ENCODE results near the gene SLC24A3. TPM values are rescaled to one million over a fixed set of nuclear protein-coding genes. Genes with fewer than 3 reads are reported as not detected.

Gene SLC24A3
- total and polyA plus RNA-seq, 2 experiments from 2014 or later: 0.81 to 2.5 TPM

DNA sequence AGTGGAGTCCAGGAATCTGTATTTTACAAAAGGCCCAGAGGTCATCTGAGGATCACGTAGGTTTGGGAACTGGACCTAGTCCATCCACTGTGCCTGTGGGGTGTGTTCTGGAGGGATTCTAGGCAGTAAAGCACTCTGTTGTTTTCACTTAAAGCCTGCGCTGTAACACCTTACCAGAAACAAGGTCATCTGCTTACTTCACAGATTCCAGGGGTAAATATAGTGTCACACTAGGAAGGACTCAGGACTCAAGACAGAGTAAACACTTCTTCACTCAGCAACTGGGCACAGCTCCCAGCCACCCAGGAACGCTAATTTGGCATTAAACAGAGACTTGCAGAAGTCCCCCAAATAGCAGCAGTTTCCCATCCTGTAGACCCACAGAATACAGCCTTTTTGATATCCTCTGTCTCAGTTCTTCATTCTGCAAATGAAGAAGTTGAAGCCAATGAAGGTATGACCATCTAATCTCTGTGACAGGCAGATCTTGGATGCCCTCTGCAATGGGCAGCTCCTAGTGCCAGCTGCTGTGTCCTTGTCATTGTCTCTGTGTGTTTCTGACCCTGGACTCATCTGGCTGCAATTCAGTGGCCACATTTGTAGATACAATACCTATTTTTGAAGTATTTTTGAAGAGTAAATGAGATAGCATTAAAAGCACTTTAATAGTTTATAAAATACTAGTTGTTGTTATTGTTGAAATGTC, 129.1 kb downstream of the SLC24A3 start:
- no peaks in the 10 kb centered on the region for H3K36me3 Mint-ChIP-seq (ENCODE audit: low read depth)
- no peaks in the 10 kb centered on the region for H3F3A ChIP-seq (replicated peaks; ENCODE audit: low read depth)
- H3K4me3 ChIP-seq: no peak overlapping the region
- no peaks in the 10 kb centered on the region for H3K79me2 ChIP-seq (replicated peaks; ENCODE audit: insufficient read depth)
- no peak for ATAC-seq
- peaks cover 3% of the 10 kb centered on the region for H3K27me3 Mint-ChIP-seq (ENCODE audit: insufficient read depth, low read depth, poor library complexity)
- no peaks in the 10 kb centered on the region for H3K36me3 ChIP-seq (ENCODE audit: insufficient read depth)
- H3K4me1 ChIP-seq (ENCODE audit: insufficient read depth): no peaks in the 10 kb centered on the region
- no peaks in the 10 kb centered on the region for H4K20me1 ChIP-seq (replicated peaks; ENCODE audit: insufficient read depth)
- no peak overlapping the region for H3K27ac ChIP-seq (ENCODE audit: low read depth)
- no peak overlapping the region for H3K4me2 ChIP-seq
- no peak for DNase-seq (ENCODE audit: low spot score)
- H2AFZ ChIP-seq: no peak overlapping the region
- H3K27ac Mint-ChIP-seq: no peak overlapping the region
- H3K9me2 ChIP-seq (ENCODE audit: insufficient read depth): 0 out of 2 replicates have a peak, but pooled peaks cover 7% of the 10 kb centered on the region
- H3K4me3 Mint-ChIP-seq: no peak overlapping the region
- H3K9me3 Mint-ChIP-seq: no peaks in the 10 kb centered on the region
- TF ChIP-seq STAT1 (IDR thresholded peaks at IDR 0.05; ENCODE audit: unreplicated experiment) (no peak), CTCF (conservative IDR thresholded peaks at IDR 0.05; ENCODE audit: low read depth in 2 of 2) (no peak), ZNF331 (CRISPR knock-in tag; IDR thresholded peaks at IDR 0.05; ENCODE audit: low read depth) (no peak), NANOG (IDR thresholded peaks at IDR 0.05; ENCODE audit: borderline replicate concordance) (no peak), CREB1 (CRISPR knock-in tag; IDR thresholded peaks at IDR 0.05; ENCODE audit: low read depth) (no peak), EZH2 (IDR thresholded peaks at IDR 0.05; ENCODE audit: low read depth, unreplicated experiment) (no peak), EZH2phosphoT487 (IDR thresholded peaks at IDR 0.05; ENCODE audit: unreplicated experiment) (no peak), ZNF114 (CRISPR knock-in tag; IDR thresholded peaks at IDR 0.05) (no peak), JUNB (IDR thresholded peaks at IDR 0.05; ENCODE audit: unreplicated experiment) (no peak), POLR2AphosphoS5 (IDR thresholded peaks at IDR 0.05; ENCODE audit: low read depth) (no peak), REST (IDR thresholded peaks at IDR 0.05; ENCODE audit: unreplicated experiment) (no peak)
- TF ChIP-seq, protein P1, sequence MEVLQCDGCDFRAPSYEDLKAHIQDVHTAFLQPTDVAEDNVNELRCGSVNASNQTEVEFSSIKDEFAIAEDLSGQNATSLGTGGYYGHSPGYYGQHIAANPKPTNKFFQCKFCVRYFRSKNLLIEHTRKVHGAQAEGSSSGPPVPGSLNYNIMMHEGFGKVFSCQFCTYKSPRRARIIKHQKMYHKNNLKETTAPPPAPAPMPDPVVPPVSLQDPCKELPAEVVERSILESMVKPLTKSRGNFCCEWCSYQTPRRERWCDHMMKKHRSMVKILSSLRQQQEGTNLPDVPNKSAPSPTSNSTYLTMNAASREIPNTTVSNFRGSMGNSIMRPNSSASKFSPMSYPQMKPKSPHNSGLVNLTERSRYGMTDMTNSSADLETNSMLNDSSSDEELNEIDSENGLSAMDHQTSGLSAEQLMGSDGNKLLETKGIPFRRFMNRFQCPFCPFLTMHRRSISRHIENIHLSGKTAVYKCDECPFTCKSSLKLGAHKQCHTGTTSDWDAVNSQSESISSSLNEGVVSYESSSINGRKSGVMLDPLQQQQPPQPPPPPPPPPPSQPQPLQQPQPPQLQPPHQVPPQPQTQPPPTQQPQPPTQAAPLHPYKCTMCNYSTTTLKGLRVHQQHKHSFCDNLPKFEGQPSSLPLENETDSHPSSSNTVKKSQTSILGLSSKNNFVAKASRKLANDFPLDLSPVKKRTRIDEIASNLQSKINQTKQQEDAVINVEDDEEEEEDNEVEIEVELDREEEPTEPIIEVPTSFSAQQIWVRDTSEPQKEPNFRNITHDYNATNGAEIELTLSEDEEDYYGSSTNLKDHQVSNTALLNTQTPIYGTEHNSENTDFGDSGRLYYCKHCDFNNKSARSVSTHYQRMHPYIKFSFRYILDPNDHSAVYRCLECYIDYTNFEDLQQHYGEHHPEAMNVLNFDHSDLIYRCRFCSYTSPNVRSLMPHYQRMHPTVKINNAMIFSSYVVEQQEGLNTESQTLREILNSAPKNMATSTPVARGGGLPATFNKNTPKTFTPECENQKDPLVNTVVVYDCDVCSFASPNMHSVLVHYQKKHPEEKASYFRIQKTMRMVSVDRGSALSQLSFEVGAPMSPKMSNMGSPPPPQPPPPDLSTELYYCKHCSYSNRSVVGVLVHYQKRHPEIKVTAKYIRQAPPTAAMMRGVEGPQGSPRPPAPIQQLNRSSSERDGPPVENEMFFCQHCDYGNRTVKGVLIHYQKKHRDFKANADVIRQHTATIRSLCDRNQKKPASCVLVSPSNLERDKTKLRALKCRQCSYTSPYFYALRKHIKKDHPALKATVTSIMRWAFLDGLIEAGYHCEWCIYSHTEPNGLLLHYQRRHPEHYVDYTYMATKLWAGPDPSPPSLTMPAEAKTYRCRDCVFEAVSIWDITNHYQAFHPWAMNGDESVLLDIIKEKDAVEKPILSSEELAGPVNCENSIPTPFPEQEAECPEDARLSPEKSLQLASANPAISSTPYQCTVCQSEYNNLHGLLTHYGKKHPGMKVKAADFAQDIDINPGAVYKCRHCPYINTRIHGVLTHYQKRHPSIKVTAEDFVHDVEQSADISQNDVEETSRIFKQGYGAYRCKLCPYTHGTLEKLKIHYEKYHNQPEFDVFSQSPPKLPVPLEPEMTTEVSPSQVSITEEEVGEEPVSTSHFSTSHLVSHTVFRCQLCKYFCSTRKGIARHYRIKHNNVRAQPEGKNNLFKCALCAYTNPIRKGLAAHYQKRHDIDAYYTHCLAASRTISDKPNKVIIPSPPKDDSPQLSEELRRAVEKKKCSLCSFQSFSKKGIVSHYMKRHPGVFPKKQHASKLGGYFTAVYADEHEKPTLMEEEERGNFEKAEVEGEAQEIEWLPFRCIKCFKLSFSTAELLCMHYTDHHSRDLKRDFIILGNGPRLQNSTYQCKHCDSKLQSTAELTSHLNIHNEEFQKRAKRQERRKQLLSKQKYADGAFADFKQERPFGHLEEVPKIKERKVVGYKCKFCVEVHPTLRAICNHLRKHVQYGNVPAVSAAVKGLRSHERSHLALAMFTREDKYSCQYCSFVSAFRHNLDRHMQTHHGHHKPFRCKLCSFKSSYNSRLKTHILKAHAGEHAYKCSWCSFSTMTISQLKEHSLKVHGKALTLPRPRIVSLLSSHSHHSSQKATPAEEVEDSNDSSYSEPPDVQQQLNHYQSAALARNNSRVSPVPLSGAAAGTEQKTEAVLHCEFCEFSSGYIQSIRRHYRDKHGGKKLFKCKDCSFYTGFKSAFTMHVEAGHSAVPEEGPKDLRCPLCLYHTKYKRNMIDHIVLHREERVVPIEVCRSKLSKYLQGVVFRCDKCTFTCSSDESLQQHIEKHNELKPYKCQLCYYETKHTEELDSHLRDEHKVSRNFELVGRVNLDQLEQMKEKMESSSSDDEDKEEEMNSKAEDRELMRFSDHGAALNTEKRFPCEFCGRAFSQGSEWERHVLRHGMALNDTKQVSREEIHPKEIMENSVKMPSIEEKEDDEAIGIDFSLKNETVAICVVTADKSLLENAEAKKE (CRISPR knock-in tag; IDR thresholded peaks at IDR 0.05): no peak
- TF ChIP-seq, protein P2, sequence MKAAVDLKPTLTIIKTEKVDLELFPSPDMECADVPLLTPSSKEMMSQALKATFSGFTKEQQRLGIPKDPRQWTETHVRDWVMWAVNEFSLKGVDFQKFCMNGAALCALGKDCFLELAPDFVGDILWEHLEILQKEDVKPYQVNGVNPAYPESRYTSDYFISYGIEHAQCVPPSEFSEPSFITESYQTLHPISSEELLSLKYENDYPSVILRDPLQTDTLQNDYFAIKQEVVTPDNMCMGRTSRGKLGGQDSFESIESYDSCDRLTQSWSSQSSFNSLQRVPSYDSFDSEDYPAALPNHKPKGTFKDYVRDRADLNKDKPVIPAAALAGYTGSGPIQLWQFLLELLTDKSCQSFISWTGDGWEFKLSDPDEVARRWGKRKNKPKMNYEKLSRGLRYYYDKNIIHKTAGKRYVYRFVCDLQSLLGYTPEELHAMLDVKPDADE (IDR thresholded peaks at IDR 0.05): no peak
- no peaks in the 10 kb centered on the region for H3K27me3 ChIP-seq (ENCODE audit: insufficient read depth)
- H3K4me1 Mint-ChIP-seq: no peaks in the 10 kb centered on the region
